Activated CD4-positive, alpha-beta memory T cell treated with anti-CD3 and anti-CD28 coated beads for 36 hours (primary cell): ENCODE results near the gene PARVB. TPM values are rescaled to one million over a fixed set of nuclear protein-coding genes. Genes with fewer than 3 reads are reported as not detected.

Source experiments
- CTCF ChIA-PET: fragments of 350-600 bp; sonication (Branson Sonifier 250); formaldehyde crosslinking; loops from one replicate; lab custom pipeline; 2021; ENCODE audit warnings: antibody characterized with exemption, inconsistent platforms; lab: Charles Lee
- POLR2A ChIA-PET: fragments of 350-600 bp; sonication (Branson Sonifier 250); formaldehyde crosslinking; loops from one replicate; lab custom pipeline; 2021; ENCODE audit warnings: antibody characterized with exemption; lab: Charles Lee
- DNase-seq: peaks from one replicate; pipeline ENCODE4 v3.0.0-alpha.2; 2020
- H3K27ac Mint-ChIP-seq: one replicate; pipeline ENCODE4 v1.8.0; 2021; ENCODE audit warnings: mixed read lengths
- H3K27me3 Mint-ChIP-seq: one replicate; pipeline ENCODE4 v1.8.0; 2021; ENCODE audit warnings: mixed read lengths
- H3K36me3 Mint-ChIP-seq: one replicate; pipeline ENCODE4 v1.8.0; 2021; ENCODE audit warnings: mixed read lengths
- H3K4me1 Mint-ChIP-seq: one replicate; pipeline ENCODE4 v1.8.0; 2021; ENCODE audit warnings: low read depth, mixed read lengths
- H3K4me3 Mint-ChIP-seq: one replicate; pipeline ENCODE4 v1.8.0; 2021; ENCODE audit warnings: mild to moderate bottlenecking, mixed read lengths
- H3K9me3 Mint-ChIP-seq: one replicate; pipeline ENCODE4 v1.8.0; 2021; ENCODE audit warnings: mixed read lengths
- intact Hi-C: fragments of 100-400 bp; cut with micrococcal nuclease; formaldehyde crosslinking; loops from one replicate; pipeline ENCODE4 v1.15.1; 2023
- total RNA-seq, 2 experiments: library from RNA; stranded (reverse); gene quantifications; one replicate each; pipeline ENCODE4 v1.2.3, GENCODE V29; 2021

The PARVB gene
- total RNA-seq, 2 experiments from 2014 or later = 77.8 to 82.8 TPM

DNA sequence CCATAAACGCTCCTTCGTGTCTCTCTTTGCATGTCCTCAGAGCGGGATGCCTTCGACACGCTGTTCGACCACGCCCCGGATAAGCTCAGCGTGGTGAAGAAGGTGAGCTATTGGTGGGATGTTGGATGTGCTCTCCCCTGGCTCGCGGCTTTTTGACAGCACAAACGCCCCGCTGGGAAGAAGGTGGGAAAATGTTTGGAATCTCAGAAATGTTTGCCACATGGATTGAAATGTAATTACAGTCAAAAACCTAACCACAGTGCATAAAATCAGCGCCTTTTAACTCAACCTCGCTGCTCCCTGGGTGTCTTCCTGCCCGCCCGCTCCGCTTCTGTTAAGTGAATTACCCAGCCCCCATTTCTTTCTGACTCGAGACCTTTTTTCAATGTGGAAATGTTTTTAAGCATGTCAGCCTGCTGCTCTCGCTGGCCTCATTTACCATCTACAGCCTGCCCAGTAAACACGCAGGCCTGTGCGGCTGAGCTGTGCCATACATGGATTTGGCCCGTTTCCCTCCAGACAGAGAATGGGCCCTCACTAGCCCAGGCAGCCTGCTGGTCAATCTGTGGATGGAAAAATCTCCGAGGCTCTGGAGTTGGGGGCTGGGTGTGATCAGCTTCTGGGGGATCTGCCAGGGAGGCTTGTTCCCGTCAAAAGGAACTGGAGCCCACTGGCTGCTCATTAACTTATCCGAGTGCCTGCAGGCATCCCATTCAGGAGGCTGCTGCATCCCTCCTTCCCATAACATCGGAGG, 123.9 kb downstream of the PARVB start:
- Mint-ChIP-seq H3K36me3 (peaks cover 4% of the 10 kb centered on the region), H3K9me3 (no peaks in the 10 kb centered on the region), H3K4me1 (no peaks in the 10 kb centered on the region), H3K27me3 (no peaks in the 10 kb centered on the region), H3K27ac (no peak overlapping the region), H3K4me3 (no peak overlapping the region)
- ChIA-PET POLR2A (no interaction called here), CTCF (no interaction called here)
- intact Hi-C loops = no loop called here
- no peak for DNase-seq

- Mint-ChIP-seq H3K9me3 (no peaks in the 10 kb centered on the region), H3K27me3 (no peaks in the 10 kb centered on the region), H3K4me1 (no peaks in the 10 kb centered on the region), H3K4me3 (no peak overlapping the region), H3K27ac (no peak overlapping the region), H3K36me3 (peaks cover 4% of the 10 kb centered on the region)
- DNase-seq = no peak
- CTCF ChIA-PET = no interaction called here
- intact Hi-C loops = no loop called here
- POLR2A ChIA-PET = no interaction called here
Observed at GRCh38 chr22:44151676-44152075, 127.6 kb downstream of the PARVB start.

GRCh38 chr22:44153710-44154109, 129.6 kb downstream of the PARVB start:
- DNase-seq = no peak
- Mint-ChIP-seq H3K27ac (no peak overlapping the region), H3K4me3 (no peak overlapping the region), H3K4me1 (no peaks in the 10 kb centered on the region), H3K27me3 (no peaks in the 10 kb centered on the region), H3K36me3 (peaks cover 10% of the 10 kb centered on the region), H3K9me3 (no peaks in the 10 kb centered on the region)
- ChIA-PET CTCF (no interaction called here), POLR2A (no interaction called here)
- intact Hi-C loops = no loop called here

- no peaks in the 10 kb centered on the region for H3K27me3 Mint-ChIP-seq
- no peaks in the 10 kb centered on the region for H3K9me3 Mint-ChIP-seq
- peaks cover 11% of the 10 kb centered on the region for H3K36me3 Mint-ChIP-seq
- DNase-seq = no peak
- no peaks in the 10 kb centered on the region for H3K4me1 Mint-ChIP-seq
- intact Hi-C loops = no loop called here
- CTCF ChIA-PET = no interaction called here
- no peak overlapping the region for H3K27ac Mint-ChIP-seq
- H3K4me3 Mint-ChIP-seq = no peak overlapping the region
- POLR2A ChIA-PET = no interaction called here
Observed at GRCh38 chr22:44154436-44154942, 130.4 kb downstream of the PARVB start.

DNA sequence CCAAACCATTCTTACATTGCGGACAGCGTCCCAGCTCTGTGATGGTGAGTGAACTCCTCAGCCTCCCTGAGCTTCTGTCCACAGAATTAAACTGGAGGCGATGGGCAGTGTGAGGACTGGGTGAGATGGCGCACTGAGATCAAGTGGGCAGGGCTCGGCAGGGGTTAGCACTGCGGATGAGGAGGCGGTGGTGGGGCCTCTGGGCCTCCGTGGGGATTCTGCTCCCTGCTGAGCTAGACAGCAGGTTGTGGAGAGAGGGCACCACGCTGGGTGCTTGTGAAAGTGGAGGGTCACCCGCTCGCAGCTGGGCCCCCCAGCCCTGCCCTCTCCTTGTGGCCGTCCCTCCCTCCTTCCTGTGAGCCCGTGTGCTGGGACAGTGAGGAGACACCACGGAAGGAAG, 131.0 kb downstream of the PARVB start:
- intact Hi-C loops = no loop called here
- POLR2A ChIA-PET = no interaction called here
- H3K4me1 Mint-ChIP-seq = no peaks in the 10 kb centered on the region
- DNase-seq = no peak
- H3K27ac Mint-ChIP-seq = no peak overlapping the region
- CTCF ChIA-PET = no interaction called here
- no peak overlapping the region for H3K4me3 Mint-ChIP-seq
- H3K36me3 Mint-ChIP-seq = peaks cover 10% of the 10 kb centered on the region
- no peaks in the 10 kb centered on the region for H3K9me3 Mint-ChIP-seq
- H3K27me3 Mint-ChIP-seq = no peaks in the 10 kb centered on the region

- Mint-ChIP-seq H3K4me3 (no peak overlapping the region), H3K27ac (no peak overlapping the region), H3K9me3 (no peaks in the 10 kb centered on the region), H3K4me1 (no peaks in the 10 kb centered on the region), H3K27me3 (no peaks in the 10 kb centered on the region), H3K36me3 (peaks cover 8% of the 10 kb centered on the region)
- intact Hi-C loops = no loop called here
- POLR2A ChIA-PET = no interaction called here
- DNase-seq = no peak
- CTCF ChIA-PET = interaction anchor here (2.4 kb wide), 1 partner anchor 77 kb away, joined by 10 read pairs; no protein-coding TSS in a partner anchor
Observed at GRCh38 chr22:44157916-44158618, 134.0 kb downstream of the PARVB start.

DNA sequence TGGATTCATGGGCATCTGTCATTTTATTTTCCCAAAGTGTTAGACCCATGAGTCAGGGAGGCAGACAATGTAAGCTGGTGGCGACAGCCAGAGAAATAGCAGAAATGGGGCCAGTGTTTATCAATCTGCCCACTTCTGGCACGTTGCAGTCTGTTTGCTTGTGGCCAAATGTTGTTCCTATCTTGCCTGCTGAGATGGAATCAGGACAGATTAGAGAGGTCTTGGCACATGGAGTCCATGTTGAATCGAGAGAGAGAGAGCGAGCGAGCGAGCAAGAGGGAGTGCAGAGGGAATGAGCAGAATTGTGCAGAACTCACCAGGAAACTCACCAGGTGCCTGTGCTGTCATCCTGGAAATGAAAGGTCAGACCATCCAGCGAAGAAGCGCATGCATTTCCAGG, 134.7 kb downstream of the PARVB start:
- H3K27me3 Mint-ChIP-seq = no peaks in the 10 kb centered on the region
- no peaks in the 10 kb centered on the region for H3K9me3 Mint-ChIP-seq
- DNase-seq = no peak
- H3K4me3 Mint-ChIP-seq = no peak overlapping the region
- CTCF ChIA-PET = no interaction called here
- no peak overlapping the region for H3K27ac Mint-ChIP-seq
- POLR2A ChIA-PET = no interaction called here
- H3K36me3 Mint-ChIP-seq = peaks cover 8% of the 10 kb centered on the region
- intact Hi-C loops = no loop called here
- H3K4me1 Mint-ChIP-seq = no peaks in the 10 kb centered on the region

- ChIA-PET POLR2A (no interaction called here), CTCF (no interaction called here)
- Mint-ChIP-seq H3K4me3 (no peak overlapping the region), H3K36me3 (peaks cover 8% of the 10 kb centered on the region), H3K4me1 (no peaks in the 10 kb centered on the region), H3K27ac (no peak overlapping the region), H3K27me3 (no peaks in the 10 kb centered on the region), H3K9me3 (no peaks in the 10 kb centered on the region)
- DNase-seq = no peak
- intact Hi-C loops = no loop called here
Observed at GRCh38 chr22:44159221-44159620, 135.1 kb downstream of the PARVB start.

DNA sequence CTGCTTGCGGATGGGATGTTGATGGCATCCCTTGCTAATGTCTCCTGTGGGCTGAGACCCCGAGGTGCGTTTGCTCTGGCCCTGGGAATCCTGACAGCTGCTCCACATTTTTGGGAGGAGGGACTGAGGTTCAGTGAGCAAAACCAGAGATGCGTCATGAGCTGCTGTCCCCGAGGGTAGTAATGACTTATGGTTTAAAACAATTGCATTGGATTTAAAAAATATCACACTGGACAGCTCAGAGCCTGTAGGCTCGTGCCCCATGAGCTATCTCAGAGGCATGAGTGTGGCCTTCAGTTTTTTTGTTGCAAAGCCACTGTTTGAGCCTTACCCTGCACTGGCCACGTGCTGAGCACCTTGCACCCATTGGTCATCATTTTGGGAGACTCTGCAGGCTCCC, 135.7 kb downstream of the PARVB start:
- CTCF ChIA-PET = no interaction called here

GRCh38 chr22:44160421-44160820, 136.3 kb downstream of the PARVB start:
- H3K27me3 Mint-ChIP-seq = no peaks in the 10 kb centered on the region
- POLR2A ChIA-PET = no interaction called here

More for the DNA sequence above, 135.7 kb downstream of the PARVB start:
- DNase-seq = no peak
- POLR2A ChIA-PET = no interaction called here
- intact Hi-C loops = no loop called here
- H3K4me1 Mint-ChIP-seq = no peaks in the 10 kb centered on the region
- H3K27ac Mint-ChIP-seq = no peak overlapping the region
- no peak overlapping the region for H3K4me3 Mint-ChIP-seq
- peaks cover 8% of the 10 kb centered on the region for H3K36me3 Mint-ChIP-seq
- no peaks in the 10 kb centered on the region for H3K27me3 Mint-ChIP-seq
- no peaks in the 10 kb centered on the region for H3K9me3 Mint-ChIP-seq

DNA sequence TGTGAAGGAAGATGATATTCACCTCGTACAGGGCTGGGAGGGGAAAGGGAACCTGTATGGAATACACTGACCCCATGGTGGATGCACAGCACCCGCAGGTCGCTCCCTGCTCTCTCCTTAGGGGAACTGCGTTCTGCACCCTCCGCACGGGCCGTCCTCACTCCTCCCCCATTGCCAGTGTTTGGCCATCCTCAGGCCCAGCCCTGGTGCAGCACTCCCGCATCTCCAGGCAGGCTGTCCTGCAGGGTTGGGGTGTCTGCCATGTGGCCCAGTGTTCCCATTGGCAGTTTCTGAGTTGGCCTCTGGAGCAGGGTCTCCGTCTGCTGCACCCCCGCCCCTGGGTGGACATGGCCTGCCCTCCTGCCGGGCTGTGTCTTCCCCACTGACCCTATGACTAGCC, 137.6 kb downstream of the PARVB start:
- CTCF ChIA-PET = no interaction called here
- Mint-ChIP-seq H3K4me3 (no peak overlapping the region), H3K4me1 (no peaks in the 10 kb centered on the region)

More at GRCh38 chr22:44160421-44160820, 136.3 kb downstream of the PARVB start:
- no peak overlapping the region for H3K4me3 Mint-ChIP-seq
- CTCF ChIA-PET = no interaction called here
- intact Hi-C loops = no loop called here
- no peaks in the 10 kb centered on the region for H3K4me1 Mint-ChIP-seq
- no peaks in the 10 kb centered on the region for H3K9me3 Mint-ChIP-seq
- DNase-seq = no peak
- no peak overlapping the region for H3K27ac Mint-ChIP-seq
- H3K36me3 Mint-ChIP-seq = peaks cover 8% of the 10 kb centered on the region

DNA sequence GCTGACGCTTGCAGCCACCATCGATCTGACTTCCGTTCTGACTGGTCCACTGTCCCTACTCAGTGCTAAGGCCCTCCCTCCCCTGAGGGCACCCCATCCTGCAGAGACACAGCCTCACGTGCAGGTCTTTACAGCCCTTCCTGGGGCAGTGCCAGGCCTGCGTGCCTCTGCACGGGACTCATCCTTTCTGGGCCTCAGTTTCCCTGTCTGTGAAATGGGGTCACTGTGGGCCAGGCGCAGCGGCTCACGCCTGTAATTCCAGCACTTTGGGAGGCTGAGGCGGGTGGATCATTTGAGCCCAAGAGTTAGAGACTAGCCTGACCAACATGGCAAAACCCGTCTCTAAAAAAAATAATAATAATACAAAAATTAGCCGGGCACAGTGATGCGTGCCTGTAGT, 138.9 kb downstream of the PARVB start:
- no peak for DNase-seq
- Mint-ChIP-seq H3K27me3 (no peaks in the 10 kb centered on the region), H3K4me1 (no peaks in the 10 kb centered on the region), H3K9me3 (no peaks in the 10 kb centered on the region), H3K36me3 (peaks cover 7% of the 10 kb centered on the region), H3K27ac (no peak overlapping the region), H3K4me3 (no peak overlapping the region)
- CTCF ChIA-PET = no interaction called here
- POLR2A ChIA-PET = no interaction called here
- intact Hi-C loops = no loop called here

More for the DNA sequence above, 137.6 kb downstream of the PARVB start:
- H3K27me3 Mint-ChIP-seq = no peaks in the 10 kb centered on the region
- no peaks in the 10 kb centered on the region for H3K9me3 Mint-ChIP-seq
- H3K27ac Mint-ChIP-seq = no peak overlapping the region
- DNase-seq = no peak
- peaks cover 8% of the 10 kb centered on the region for H3K36me3 Mint-ChIP-seq
- intact Hi-C loops = no loop called here
- POLR2A ChIA-PET = no interaction called here
